GM03348 (cell line): ENCODE measurements around the gene SEC61A1.

Experiments
- DNase-seq: peaks from one replicate; pipeline ENCODE4 v3.0.0; 2012; ENCODE audit warnings: low spot score

The SEC61A1 gene

DNA sequence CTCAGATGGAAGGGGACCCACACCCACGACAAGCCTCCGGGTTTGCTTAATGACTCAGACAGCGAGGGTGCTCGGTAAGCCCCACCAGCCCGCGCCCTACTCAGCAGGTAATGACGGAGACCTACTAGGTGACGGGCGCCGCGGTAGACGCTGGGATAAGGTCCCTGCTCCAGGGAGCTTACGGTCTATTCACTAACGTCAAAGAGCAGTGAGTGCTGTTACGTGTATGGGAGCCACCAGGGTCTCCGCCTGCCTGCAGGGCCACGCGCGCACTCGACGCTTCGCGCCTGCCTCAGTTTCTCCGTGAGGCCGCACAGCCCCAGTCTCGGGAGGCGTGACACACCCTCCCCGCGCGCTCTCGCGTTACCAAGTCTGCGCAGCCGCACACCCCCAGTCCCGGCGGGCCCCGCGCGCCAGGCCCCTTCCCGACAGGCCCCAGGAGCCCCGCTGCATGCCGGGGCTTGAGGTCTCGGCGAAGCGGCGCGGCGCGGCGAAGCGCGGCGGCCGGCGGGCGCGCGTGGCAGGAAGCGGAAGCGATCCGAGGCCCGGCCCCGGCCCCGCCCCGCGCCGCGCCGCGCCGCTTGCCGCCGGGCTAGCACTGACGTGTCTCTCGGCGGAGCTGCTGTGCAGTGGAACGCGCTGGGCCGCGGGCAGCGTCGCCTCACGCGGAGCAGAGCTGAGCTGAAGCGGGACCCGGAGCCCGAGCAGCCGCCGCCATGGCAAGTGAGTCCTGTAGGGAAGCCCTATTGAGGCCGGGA is at the start of gene SEC61A1:
TSS of gene SEC61A1 (plus strand) at position 601 of the 758 bp plus-strand sequence. CDS start at position 717, 116 bp downstream.
- DNase-seq = peak; percentile 99

DNA sequence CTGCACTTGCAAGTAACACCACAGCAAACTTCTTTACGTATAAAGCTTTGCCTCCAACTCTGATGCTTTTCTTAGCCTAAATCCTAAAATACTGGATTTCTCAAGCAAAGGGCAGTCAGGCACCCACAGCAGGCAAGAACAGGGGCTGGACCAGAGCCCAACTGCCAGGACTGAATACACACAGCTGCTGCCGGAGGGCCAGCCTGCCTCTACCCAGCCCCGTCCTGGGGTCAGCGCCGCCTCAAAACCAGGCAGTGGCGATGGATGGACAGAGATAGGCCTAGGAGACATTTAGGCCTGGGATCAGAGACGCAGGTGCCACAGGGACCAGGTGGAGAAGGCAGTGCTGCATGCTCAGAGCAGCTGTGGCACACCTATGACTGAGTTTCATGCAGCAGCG is 47.6 kb upstream of the SEC61A1 start:
- DNase-seq = no peak

DNA sequence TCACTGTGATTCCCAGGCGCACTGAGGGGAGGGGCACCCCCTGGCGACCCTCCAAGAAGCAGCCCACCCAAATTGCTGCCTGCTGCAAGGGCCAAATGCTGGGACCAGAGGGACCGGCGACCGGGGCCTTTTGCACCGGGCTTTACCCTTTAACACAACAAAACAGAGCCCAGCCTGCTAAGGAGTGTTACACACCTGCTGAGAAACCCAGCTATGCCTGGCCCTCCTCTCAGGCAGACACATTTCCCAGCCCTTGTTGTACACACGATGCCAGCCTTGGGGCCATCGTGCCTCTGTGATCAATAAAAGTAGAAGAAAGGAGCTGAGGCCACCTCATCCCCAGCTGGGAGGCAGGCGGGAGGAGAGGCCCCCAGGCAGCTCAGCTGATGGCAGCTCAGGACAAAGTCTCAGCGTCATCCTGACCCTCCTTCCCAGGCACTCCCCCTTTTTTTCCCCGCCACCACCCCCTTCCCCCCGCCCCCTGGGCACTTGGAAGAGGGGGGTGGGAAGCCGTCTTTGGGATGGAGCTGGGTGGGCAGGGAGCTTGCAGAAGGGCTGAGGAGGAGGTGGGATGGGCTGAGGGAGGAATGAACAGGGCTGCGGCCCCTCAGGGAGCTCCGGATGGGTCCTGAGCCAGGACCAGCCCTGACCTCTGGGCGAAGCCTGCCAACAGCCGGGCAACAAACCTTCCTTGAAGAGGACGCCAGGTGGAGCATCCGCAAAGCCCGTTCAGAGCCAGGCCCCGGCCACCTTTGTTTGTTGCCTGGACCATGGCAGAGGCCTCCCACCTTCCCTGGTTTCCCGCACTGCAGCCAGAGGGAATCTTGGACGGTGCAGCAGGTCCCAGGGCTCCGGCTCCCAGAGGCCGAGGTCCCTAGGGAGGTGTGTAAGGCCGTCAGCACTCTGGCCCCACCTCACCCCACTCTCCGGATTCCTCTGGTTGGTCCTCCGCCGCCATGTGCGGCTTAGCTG is 45.9 kb upstream of the SEC61A1 start:
- DNase-seq = no peak

DNA sequence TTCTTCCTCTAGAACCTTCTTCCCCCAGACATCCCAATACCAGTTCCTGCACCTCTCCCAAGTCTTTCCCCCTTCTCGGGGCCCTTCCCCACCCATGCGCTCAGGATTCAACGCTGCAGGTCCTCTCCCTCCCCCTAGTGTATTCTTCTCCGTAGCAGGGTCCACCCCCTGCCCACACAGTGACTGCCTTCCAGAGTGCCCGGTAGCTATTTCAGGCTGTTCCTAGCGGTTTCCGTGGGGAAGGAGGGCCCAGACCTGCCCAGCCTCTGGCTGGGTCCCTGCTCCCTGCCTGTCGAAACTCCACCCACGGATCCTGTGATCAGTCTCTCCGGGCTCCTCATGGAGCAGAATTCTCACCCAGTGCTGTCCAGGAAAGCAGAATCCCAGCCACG is 45.2 kb upstream of the SEC61A1 start:
- no peak for DNase-seq

DNA sequence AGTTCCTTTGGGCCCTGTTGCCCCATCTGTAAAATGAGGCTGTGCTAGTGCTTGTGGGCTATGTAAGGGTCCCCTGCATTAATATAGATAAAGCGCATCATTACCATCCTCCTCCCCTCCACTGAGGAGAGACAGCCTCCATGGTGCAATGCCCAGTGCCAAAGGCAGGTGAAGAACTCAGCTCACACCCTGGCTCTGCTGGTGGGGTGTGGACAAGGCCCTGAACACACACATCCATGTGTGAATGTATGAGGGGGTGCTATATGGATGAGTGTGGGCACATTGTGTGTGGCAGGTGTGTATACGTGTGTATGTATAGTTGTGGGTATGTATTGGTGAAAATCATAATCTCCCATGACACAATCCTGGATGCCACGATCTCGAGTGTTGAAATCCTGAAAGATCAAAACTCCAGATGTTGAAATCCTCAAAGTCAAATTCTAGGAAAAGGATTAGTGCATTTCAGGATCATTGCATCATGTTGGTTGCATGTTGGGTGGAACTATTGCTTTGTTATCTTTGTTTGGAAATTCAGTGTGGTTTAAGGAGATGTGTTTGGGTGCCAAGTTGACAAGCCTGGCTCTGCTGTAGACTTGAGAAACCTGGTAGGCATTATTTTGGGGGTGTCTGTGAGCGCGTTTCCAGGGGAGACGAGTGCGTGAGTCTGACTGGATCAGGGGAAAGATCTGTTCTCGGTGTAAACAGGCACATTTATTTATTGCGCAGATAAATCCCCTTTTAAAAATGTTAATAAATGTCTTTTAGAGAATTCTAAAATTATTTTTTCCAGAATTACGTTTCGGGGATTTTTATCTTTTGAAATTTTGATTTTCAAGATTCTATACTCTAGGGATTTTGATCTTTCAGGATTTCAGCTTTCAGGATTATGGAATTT is 42.0 kb upstream of the SEC61A1 start:
- peak; percentile 77 for DNase-seq

DNA sequence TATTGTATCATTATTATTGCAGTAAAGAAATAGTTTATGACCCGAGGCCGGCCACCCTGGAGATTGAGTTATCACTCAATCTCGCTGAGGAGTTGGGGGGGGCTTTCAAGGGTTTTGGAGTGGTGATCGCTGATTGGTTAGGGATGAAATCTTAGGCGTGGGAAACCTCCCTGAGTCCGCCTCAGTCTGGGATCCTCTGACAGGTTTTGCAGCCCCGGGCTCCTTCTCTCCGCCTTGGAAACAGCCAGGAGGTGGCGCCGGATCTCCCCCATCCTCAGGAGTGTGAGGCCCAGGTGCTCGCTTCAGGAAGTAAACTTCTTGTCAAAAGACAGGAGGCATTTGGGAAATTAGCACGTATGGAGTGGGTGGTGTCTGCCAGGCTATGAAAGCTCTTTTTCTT is 41.1 kb upstream of the SEC61A1 start:
- no peak for DNase-seq

DNA sequence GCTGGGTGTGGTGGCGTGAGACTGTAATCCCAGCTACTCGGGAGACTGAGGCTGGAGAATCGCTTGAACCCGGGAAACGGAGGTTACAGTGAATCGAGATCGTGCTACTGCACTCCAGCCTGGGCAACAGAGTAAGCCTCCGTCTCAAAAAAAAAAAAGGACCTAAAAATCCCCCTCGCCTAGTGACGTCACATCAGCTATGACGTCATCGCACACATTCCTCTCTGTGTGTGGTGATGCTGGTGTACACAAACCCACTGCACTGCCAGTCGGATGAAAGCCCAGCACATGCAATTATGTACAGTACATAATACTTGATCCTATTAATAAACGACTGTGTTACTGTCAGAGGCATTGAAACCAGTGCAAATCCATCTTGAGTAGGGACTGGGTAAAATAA is 40.2 kb upstream of the SEC61A1 start:
- DNase-seq = no peak

DNA sequence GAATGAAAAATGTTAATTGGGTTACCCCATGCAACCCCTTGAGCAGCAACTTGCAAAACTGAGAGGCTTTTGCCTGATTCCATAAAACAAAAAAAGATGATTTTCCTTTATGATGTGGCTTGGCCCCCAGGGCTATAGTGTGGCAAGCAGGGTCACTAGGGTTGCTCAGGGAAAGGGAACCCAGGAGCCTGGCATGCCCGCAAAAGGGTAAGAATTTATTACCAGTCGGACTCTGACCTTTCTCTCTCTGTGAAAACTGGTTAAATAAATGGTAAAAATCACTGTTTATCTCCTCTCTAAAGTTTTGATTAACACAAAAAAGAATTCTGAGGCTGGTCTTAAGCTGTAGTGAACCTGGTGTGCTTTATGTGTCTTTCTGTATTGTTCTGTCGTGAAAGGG is 37.7 kb upstream of the SEC61A1 start:
- DNase-seq = no peak

DNA sequence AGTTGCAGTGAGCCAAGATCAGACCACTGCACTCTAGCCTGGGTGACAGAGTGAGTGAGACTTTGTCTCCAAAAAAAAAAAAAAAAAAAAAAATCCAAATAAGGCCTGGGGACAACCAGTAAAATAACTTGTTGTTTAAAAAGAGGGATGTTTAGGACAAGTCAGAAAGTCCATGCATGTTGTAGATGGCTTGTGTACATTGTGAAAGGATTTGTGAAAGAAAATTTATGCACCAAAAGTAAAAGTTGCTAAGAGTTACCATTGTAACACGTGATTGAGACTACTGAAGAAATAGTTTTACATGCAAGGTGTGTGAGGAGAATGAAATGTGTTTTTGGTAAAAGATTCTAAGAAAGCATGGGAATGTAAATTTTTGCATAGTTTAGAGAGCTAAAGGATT is 35.7 kb upstream of the SEC61A1 start:
- no peak for DNase-seq

DNA sequence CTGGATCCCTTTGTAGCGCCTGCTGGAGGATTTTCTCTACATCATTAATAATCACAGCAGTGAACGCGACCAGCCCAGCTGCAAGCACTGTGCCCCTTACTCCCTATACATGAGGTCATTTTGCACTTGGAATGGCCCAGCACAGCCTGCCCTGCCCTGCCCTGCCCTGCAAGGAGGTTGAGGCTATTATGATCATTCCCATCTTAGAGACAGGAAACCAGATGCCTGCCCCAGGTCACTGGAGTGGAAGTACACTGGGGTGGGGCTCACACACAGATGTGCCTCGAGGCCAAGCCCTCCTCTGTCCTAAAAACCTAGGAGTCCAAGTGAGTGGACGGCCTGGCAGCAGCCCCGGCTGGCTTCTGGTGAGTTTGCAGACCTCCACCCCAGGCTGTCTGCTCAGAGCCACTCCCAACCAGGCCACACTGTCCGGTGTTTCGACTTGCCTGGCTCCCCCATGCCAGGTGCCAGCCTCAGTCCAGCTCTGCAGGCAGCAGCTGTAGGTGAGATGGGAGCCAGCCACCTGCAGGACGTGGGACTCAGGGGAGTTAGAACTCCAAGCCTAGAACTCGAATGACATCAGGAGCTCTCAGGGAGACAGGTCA is 30.4 kb upstream of the SEC61A1 start:
- no peak for DNase-seq

DNA sequence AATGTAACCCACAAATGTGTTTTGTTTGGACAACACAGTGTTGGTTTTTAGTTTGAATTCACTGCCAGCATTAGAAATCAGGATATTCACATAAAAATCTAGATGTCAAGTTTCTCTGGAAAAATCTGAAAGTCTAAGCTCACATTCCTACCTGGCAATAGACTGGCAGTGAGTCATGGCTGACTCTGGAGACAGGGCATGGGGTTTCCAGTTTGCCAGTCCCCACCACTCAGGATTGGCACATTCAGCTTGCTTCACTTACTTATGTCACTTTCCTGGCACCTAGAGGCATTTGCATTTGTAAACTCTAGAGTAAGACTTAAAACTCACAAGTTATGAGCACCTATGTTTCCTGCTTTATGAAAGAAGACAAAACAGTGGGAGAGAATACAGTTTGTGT is 19.1 kb upstream of the SEC61A1 start:
- DNase-seq = no peak

DNA sequence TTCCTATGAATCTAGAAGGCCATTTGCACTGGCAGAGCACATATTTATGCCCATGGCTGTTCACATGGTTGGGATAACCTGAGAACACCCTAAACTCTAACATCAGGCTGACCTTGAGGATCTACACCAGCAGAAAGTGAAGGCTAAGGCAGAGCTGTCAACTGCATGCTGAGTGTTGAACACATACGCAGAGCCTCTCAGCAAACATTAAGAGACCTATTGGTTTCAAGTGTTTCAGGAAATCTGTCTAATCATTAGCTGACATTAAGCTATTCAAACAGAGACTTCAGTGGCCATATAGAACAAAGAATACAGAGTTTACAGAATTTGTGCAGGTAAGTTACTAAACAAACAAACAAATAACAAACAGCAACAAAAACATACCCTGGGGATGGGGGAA is 16.1 kb upstream of the SEC61A1 start:
- DNase-seq = no peak

DNA sequence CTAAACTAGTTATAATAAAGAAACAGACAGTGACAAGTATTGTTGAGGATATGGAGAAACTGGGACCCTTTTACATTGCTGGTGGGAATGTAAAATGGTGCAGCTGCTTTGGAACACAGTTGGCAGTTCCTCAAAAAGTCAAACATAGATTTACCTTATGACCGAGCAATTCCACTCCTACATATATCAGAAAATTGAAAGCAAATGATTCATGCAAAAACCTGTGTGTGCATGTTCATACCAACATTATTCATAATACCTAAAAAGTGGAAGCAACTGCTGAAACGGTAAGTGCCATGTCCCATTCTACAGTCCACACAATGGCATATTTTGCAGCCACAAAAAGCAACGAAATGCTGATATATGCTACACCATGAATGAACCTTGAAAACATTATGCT is 12.2 kb upstream of the SEC61A1 start:
- no peak for DNase-seq

DNA sequence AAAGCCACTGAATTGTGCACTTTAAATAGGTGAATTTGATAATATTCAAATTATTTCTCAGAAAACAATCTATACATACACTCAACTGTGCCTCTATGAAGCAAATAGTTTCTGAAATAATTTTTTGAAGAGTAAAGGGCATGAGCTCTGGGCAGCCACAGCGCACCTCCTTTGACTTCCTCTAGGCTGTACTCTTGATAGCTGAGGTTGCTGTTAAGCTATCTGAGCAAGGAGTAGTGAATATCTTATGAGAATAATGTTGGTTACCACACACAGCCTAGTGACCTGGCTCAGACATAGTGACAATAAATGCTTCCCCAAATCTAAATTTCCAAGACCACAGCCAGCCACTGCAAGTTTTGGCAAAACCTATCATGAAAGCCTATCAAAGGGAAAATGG is 11.6 kb upstream of the SEC61A1 start:
- no peak for DNase-seq

DNA sequence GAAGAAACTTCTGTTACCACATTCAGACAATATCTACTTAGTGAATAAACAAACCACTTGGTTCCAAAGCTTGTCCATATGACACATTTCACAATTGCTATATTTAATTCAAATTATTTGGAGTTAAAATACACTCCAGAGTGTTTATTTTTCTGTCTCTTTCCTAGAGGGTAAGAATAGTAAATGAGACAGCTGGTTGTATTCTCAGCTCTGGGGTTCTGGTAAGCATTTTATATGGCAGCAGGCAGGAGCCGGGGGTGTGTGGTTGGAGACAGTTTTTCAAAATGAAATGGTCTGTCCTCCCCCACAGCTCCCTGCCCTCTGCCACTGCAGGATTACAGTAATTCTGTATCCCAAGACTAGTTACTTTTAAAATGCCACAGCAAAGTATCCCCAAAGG is 10.9 kb upstream of the SEC61A1 start:
- DNase-seq = no peak

DNA sequence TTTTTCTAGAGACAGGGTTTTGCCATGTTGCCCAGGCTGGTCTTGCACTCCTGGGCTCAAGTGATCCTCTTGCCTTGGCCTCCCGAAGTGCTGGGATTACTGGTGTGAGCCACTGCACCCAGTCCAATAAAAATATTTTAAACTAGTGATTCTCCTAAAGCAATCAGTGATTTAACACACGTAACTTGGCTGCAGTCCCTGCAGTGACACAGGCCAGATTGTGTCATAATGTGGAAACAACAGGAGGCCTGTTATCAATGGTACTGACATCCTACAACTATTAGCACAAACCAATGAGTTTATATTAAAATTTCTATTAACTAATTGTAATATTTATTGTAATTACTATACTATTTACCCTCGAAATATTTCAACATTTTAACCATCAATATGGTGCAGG is 1.6 kb upstream of the SEC61A1 start:
- no peak for DNase-seq

DNA sequence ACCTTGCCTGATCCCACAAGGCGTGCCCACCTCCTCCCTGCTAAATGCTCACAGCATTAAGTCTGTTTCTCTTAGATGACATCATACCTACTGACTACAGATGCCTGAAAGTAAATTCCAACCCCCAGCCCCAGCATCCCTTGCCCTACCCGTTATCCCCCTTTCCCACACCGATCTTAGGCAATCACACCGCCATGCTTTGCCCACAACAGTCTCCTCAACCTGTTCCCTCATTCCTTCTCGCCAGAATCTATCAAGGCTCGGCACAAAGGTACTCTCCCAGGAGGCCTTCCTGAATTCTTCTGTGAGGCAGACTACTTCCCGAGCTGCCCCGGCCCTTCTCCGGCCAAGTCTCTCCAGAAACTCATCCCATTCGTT is 789 bp upstream of the SEC61A1 start:
- peak; percentile 40 for DNase-seq

DNA sequence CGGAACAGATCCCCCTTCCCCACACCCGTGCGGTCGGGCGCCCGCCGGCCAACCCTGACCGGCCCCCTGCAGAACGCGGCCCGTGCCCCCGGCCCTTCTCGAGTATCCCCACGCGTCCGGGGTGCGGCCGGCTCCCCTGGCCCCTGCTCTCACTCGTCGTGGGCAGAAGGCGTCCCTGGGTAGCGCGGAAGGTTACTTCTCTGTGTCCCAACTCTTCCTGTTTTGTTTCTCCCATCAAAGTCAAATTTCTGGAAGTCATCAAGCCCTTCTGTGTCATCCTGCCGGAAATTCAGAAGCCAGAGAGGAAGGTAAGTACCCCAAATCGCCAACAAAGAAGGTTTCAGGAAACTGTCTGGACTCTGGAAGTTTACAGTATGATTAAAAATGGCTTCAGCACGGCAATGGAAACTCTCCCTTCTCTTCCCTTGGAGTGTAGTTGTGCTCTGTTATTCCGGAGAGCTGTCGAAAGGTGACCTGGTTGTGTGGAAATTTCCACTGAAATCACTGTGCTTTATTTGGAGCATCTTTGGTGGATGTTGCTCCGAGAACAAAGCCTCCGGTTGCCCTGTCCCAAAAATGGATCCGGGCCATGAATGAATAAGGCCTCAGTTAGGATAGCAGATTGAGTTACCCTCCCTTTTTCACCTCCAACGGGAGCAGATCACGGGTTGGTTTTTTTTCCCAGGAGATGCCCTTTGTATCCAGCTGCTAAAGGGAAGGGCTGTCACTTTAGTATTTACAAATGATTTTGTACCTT is 536 bp downstream of the SEC61A1 start:
- no peak for DNase-seq

DNA sequence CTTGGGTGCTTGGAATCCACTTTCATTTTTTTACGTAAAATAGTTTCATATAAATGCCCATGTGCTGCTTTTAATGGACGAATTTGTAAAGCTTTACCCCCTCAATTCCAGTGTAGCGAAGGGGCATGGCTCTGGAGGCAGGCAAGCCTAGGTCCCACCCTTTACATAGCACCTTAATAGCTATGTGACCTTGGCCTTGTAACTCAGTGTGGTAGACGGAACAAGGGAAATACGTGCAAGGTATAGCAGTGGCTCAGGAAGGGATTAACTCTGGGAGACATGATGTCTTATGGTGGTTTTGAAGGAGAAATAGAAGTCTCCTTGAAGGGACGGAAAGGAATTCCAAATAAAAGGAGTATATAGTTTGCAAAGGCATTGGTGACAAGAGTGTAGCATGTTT is 1.4 kb downstream of the SEC61A1 start:
- no peak for DNase-seq

DNA sequence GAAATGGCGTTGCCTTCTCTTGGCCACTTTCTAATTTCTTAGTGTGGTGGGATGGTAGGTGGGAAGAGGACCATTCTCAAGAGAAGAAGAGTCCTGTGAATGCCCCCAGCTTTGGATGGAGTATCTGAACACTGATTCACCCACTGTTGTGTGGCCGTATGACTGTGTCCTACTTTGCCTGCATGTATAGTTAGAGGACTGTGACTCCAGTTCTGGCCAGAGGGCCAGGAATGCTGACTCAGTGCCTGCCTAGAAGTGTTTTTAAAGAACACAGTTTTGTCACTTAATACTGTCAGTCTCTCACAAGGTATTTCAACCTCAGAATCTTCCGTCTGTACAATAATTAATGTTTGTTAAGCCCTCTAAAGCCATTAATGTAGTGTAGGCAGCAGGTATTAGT is 2.1 kb downstream of the SEC61A1 start:
- peak; percentile 51 for DNase-seq

DNA sequence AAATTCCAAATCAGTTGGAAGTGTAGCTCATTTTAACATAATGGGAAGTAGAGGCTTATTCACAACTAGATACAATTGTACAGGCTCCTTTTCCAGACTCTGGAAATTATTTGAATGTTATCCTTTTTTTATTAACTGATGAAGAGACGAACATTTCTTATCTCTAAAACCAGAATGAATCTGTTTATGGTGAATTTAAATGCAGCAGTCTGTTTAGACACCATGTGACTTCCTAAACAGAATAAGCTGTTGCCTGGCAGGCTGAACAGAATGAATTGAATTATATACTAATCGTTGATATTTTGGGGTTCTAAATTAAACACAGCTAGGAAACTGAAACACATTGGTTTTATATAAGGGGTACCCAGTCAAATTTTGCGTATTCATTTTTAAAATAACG is 4.0 kb downstream of the SEC61A1 start:
- no peak for DNase-seq
